GM18520 (cell line): ENCODE results near the gene HSBP1L1.

Experiments used
- ATAC-seq: cut with Tn5 transposase; IDR thresholded peaks from one replicate; pipeline ENCODE4 v1.9.1; 2021; ENCODE audit not compliant: unreplicated experiment

The HSBP1L1 gene

DNA sequence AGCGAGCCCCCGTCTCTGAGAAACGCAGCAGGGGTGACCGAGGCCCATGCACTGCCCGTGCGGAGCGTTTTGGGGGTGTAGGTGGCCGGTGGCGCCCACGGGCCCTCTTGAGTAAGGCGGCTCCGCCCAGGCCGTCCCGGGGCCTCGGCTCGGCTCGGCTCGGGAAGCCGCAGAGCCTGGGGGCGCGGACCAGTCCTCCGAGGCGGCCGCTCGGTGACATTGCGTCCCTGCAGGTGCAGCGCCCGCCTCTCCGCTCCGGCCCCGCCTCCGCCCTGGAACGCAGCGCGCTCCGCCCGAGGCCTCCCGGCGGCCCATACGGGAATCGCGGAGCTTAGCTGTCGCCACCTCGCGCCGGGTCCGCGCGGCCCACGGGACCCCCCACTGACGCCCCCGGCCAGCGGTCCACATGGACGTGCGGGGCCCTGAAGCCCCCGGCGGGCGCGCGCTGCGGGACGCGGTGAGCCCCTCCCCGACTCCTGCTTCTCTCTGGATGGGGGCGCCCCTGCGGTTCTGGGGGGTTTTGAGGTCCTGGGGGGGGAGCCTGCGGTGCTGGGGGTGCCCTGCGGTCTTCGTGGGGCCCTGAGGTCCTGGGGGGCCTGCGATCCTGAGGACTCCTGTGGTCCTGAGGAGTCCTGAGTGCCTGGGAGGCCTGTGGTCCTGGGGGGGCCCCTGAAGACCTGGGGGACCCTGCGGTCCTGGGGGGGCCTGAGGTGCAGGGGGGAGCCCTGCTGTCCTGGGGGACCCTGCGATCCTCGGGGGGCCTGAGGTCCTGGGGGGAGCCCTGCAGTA lies at the start of gene HSBP1L1:
HSBP1L1 (plus strand) TSS at position 314 of the 789 bp plus-strand sequence; CDS start at position 407, 93 bp downstream.
- ATAC-seq = peak; percentile 48

DNA sequence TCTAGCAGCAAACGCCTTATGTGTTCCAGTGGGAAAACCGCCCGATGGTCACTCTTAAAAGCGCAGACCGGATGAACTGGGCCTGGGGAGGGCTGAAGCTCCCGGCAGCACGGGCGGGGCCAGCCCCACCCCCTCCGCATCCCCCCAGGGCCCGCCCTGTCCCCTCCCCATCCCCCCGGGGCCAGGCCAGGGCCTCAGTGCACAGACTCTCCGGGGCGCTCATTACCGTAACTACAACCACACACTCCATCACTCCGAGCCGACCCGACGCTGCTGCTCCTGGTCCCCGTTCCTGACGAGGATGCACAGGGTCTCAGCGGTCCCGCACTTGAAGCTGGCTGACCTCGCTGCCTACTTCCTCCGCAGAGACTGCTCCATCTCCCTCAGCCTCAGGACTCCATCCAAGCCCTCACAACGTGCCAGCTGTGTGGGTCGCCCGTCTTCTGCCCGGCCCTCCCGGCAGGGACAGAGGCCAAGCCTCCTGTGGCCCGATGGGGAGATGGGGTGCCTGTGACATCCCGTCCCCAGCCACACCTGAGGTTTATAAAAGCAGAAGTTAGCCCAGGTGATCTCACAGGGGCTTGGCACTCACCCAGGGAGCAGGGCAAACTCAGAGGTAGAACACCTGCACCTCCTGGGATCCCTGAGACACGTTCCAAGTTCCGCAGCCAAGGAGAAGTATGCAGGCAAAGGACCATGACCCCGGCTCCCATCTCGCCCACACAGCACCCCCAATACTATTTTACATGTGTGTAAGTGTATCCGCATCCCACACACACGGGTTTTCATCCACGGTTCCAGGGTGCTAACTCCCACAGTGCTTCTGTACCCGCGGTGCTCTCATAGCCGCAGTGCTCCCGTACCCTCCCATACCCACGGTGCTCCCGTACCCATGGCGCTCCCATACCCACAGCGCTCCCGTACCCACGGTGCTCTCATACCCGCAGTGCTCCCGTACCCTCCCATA lies 49.0 kb upstream of the HSBP1L1 start:
- no peak for ATAC-seq

DNA sequence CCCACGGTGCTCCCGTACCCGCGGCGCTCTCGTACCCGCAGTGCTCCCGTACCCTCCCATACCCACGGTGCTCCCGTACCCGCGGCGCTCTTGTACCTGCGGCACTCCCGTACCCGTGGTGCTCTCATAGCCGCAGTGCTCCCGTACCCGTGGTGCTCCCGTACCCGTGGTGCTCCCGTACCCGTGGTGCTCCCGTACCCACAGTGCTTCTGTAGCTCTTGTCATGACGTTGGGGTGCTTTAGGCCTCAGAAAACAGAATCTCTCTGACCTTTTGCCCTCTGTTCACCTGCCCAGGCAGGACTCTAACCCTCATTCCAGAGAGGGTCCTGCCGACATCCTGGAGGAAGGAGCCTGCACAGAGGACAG lies 48.3 kb upstream of the HSBP1L1 start:
- no peak for ATAC-seq

DNA sequence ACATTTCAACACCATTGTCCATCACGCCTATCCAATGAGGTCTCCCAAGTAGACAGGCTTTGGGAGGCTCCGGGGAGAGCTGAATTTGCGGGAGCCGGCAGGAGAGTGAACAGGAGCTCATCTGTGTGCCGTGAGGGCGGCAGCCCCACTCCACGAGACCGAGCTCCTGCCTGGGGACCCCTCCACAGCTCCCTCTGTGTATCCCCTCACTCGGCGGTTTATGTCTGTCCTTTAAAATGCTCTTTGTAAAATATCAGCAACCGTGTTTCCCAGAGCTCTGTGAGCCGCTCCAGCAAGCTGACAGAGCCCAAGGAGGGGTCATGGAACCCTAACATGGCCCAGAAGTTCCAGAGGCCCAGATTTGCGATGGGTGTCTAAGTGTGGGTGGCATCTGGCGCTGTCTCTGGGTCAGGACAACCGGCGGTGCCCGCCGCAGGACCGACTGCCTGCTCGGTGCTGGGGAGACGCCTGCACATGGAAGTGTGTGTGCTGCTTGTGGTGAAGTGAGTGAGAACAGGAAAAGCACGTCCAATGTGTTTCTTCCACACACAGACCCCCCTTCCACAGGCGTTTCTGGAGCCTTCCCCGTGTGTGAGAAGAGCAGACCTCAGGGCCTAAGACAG lies 47.8 kb upstream of the HSBP1L1 start:
- ATAC-seq = no peak

DNA sequence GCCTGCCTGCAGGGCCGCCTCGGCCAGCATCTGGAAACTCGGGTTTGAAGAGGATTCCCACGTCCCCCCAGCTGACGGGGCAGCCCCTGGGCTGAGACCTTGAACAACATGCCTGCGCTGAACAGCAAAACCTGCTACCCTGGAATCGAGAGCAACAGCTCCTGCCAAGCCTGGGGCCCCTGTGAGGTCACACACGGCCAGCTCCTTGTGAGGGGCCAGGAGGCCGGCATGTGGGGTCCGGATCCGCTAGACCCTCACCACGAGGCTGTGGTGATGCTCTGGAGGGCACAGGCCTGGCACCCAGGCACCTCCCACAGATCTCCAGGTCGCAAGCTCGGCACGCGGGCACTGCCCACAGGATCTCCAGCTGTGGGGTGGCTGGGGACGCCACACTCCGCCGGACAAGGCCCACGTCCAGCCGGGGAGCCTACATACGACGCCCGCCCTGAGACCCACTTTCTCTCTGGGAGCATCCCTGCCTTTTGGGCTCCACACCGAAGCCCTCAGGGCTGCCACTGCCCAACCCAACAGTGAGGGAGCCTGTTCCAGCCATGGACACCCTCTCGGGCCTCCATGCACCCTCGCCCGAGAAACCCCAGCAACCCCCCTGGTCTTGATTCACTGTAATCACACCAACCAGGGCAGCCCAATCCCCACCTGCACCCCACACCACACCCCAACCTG lies 47.1 kb upstream of the HSBP1L1 start:
- ATAC-seq = no peak

DNA sequence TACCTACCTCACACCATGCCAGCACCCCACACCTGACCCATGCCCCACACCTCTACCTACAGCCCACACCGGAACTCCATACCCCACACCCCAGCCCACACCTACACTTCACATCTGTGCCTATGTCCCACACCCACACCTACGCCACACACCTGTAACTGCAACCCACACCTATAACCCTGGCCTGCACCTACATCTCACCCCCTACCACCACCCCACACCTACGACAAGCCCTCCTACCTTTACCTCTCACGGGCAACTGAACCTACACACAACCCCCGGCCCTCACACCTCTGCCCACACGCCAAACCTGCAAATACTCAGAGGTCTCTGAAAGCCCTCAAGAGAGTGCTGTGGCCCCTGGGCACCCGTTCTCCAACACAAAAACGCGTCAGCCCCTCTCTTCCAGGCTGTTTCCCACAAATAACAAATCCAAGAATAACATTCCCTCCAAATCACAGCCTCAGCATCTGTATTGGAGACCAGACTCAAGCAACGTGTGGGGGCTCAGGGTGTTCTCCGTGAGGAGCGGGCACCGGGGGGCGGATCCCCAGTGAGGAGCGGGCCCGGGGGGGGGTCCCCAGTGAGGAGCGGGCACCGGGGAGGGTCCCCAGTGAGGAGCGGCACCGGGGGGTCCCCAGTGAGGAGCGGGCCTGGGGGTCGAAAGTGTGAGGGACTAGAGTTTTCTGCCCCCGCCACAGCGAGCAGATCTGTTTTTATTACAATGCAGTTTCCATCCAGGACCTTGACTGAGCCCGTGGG lies 46.4 kb upstream of the HSBP1L1 start:
- no peak for ATAC-seq

DNA sequence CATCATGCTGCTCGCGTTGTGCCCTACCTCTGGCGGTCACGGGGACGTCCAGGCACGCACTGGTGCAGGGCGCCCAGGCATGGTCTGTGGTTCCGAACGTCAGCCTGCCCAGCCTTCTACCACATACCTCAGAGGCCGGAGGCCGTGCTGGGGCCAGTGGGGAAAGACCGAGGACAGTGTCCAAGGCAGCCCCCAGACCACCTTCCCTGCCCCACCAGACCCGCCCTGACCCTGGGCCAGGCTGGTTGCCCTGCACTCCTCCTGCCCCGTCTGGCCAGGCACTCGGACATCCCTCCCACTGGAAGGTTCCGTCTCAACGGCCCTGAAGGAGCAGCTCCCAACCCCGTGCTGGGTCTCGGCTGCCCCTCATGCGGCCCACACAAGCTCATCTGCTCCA lies 45.8 kb upstream of the HSBP1L1 start:
- ATAC-seq = no peak

DNA sequence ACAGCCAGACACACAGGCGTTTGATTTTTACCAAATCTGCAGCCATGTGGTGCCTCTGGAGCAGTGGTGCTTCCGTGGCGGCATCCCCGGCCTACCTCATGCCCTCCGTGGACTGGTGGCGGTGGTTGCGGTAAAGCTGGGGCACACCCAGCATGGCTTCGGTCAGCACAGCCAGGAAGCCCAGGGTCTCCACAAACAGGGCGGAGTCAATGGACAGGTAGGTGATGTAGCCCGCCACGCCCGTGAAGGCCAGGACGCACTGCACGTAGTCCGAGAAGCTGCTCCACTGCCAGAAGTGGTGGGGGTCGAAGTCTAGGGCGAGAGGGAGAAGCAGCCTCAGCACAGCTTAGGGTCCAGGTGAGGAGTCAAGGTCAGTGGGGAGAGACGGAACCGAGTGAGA lies 45.4 kb upstream of the HSBP1L1 start:
- no peak for ATAC-seq

DNA sequence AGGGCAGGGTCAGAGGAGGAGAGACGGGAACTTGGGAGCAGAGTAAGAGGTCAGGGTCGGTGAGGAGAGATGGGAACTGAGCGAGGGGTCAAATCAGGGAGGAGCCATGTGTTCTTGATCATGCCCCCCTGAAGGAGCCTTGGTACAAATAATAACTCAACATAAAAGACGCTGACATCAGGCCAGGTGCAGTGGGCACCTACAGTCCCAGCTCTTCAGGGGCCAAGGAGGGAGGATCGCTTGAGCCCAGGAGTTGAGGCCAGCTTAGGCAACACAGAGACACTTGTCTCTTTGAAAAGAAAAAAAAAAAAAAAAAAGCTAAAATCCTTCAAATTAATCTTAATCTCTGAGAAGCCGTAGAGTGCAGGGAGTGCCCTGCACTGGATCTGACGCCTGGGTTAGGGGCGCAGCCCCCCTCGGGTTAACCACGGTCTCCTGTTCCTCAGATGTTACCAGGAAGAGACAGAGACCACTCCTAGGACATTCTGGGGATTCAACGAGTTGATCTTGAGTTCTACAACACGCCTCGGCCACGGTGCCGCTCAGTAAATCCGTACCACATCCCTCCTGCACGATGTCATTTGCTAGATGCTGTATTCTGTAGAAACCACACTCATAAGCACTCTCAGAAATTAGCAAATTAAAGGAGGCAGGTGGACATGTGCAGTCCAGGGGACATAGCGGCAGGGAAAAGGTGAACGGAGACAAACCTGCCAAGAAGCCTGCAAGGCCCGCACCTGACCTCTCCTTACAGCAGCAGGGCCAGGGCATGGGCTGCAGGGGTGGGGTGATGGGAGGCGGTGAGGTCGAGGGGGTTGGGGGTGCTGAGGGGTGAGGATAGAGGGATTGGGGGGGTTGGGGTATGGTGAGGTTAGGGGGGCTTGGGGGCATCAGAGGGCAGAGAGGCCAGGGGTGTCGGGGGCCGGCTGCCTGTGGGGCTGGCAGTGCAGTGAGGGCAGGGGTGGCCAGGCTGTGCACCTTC lies 42.2 kb upstream of the HSBP1L1 start:
- ATAC-seq = no peak

DNA sequence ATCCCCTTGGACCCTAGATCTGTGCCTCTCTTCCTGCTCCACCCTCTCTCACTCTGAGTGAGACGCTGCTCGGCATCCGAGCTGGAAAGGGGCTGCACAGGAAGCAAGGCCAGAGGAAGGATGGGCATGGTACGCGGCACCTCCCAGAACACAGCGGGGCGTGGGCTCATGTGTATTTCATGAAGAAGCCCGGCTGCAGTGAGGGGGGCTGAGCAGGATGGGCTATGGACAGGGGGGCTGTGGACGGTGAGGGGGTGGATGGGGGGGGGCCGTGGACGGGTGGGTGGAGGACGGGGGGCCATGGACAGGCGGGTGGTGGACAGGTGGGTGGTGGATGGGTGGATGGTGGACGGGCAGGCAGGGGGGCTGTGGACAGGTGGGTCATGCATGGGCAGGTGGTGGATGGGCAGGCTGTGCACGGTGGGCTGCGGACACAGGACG lies 41.5 kb upstream of the HSBP1L1 start:
- no peak for ATAC-seq

DNA sequence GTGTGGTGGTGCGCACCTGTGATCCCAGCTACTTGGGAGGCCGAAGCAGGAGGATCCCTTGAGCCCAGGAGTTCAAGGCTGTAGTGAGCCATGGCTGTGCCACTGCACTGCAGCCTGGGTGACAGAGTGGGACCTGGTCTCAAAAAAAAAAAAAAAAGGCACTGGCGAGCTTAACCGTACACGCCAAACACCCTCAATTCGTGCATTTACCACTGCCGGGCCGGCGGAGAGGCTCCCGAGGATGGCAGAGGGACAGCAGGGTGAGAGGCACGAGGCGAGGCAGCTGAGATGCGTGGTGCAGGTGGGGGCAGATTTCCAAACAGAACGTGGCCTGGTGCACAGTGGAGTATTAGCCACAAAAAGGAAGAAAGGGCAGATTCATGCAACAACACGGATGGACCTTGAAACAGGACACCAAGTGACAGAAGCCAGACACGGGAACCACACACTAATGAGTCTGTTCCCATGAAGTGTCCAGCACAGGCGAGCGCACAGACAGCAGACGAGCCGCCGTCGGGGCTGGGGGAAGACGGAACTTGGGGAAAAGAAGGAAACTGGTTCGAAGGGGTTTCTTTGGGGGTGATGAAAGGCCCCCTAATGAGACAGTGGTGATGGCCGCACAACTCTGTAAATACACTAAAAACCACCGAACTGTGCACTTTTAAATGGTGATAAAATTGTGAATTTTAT lies 40.4 kb upstream of the HSBP1L1 start:
- ATAC-seq = no peak

DNA sequence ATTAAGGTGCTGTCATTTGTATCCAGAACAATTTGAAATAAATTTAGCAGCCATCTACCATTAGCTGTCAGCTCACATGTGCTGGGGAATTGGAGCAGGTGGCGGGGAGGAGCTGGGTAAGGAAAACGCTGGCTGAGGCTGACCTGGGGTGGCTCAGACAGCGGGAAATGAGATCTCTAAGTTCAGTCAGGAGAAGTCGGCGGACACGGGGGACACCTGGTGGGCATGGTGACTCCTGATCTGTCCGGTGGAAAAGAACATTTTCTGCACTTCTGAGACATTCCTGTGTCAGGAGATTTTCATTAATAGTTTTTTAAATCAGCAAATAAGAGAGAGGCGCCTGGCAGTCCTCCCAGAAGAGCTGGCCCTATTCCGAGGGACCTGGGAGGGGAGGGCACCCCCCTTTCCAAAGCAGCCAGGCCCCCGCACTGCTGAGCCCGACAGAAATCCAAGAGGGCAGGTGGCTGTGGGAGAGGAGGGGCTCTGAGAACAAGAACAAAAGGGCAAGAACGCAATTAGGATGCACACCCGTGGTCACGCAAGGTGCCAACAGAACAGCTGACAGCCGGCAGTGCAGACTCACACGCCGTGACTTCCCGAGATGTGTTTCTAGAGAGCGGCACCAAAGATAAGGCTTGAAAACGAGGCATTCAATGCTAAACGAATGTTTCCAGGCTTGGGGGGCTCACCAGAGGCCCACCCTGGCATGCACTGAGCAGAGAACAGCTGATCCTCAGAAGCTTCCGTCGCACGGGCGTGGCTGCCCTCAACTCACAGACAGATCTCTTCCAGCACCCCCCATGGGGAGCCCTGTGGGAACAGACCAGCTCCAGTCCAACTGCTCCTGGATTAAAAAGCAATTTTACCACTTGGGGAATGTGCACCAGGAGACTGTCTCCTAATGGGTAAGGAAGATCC lies 39.4 kb upstream of the HSBP1L1 start:
- no peak for ATAC-seq

DNA sequence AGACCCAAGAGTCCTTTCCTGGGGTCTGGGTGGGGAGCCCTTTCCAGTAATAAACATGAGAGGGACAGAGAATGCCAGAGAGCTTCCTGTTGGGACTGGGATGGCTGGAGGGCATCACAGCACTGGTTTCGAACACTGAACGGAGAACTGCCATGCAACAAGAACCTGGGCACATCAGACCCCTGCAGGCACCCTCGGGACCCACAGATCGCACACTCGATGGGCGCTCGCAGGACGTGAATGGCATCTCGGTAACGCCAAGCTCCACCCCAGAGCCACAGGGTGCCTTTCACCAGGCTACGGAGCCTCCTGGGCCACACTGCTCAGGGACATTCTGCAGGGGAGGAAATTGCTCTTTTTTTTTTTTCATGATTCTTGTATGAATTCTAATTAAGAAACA lies 38.1 kb upstream of the HSBP1L1 start:
- ATAC-seq = no peak

DNA sequence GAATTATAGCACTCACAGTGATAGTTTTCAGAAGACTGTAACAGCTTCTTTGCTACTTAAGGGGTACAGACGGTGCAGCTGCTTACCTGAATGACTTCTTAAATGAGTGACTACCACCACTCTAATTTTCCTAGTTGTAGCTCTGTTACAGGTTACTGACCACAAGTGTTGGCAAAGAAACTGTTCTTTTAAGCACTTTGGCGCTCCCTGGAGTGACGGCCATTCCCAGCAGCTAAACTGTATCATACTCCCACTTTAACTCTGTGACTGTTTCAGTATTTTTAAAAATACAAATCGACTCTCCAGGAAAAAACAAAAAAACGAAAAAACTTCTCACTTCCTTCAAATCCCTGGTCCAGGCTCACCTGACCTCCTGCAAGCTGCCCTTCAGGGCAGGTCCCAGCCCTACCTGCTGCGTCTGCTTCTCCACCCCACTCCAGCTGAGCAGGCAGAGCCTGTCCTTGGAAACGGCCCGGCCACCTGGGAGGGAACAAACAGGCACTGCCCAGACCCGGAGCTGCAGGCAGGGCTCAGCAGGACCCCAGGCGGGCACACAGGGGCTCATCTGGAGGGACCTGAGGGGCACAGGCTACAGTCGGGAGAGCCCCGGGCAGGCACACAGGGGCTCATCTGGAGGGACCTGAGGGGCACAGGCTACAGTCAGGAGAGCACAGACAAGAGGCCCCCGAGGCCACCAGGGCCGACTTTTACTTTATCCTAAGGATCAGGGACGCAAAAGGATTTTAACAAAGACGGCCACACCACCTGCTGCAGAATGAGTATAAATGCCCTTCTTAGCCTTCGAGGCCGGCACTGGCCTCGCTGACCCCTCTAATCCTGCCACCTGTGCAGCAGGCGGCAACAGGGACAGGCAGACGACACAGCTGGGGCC lies 37.5 kb upstream of the HSBP1L1 start:
- no peak for ATAC-seq

DNA sequence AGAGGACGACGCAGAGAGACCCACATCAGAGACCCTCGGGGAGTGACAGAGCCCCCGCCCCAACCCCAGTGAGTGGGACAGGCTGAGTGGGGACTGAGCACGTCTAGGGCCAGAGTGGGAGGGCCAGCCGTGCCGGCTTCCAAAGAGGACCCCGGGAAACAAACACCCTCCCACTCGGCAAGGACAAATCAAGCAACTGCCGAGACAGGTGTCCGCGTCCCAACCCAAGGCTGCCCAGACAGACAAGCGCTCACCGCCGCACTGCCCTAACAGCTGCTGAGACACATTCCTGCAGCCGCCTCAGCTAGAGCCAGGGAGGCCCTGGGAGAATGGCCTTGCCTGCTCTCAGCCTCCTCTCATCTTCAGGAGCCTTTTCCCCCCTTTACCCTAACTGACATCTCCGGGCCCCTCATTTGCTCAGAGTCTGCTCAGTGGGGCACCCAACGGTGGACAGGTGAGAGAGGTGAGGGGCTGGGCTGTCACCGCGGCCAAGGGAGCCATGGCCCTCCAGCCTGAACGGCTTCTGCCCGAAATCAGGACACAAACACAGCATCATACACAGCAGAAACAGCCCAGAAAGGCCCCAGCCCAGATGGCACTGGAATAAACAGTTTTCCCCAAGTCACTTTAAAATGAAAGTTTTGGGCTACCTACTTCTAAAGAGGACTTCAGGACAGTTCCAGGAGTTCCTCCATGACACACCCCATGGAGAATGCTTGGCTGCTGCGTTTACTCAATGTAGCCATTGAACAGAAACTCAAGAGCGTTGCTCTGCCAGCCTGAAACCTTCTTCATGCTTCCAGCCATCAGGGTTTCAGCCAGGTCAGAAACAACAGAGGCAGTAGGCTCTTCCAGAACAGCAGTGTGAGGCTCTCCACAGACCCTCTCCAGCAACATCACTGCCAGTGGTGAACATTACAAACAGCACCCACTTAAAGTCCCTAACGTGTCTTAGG lies 36.6 kb upstream of the HSBP1L1 start:
- ATAC-seq = no peak
